SK-N-SH treated with all-trans-retinoic acid at 6 μM for 48 hours (cell line): ENCODE results near the gene TEX44.
"Not testable (repeated sequence)": the region's sequence is repeated elsewhere in the genome, so short reads cannot be mapped to it uniquely, and the experiment has no call there.

Experiments
- ATAC-seq: fragments of 200-7000 bp; cut with Tn5 transposase; 3 replicates; pipeline ENCODE4 v1.9.1; 2020; ENCODE audit warnings: mild to moderate bottlenecking, moderate library complexity
- ARNTL ChIP-seq: fragments of 450-650 bp; formaldehyde crosslinking; IDR thresholded peaks from 2 replicates; pipeline ENCODE4 v1.5.0; 2020; ENCODE audit warnings: low read depth, mild to moderate bottlenecking, moderate library complexity, borderline replicate concordance
- BACH2 ChIP-seq: fragments of 250-450 bp; sonication (Bioruptor Pico); IDR thresholded peaks from 2 replicates; pipeline ENCODE4 v1.9.0; 2021; ENCODE audit warnings: mild to moderate bottlenecking, borderline replicate concordance
- CSDC2 ChIP-seq: fragments of 250-450 bp; sonication (Bioruptor Pico); IDR thresholded peaks from 2 replicates; pipeline ENCODE4 v1.5.0; 2020; ENCODE audit warnings: mild to moderate bottlenecking, moderate library complexity
- CSRNP3 ChIP-seq: fragments of 250-450 bp; sonication (Bioruptor Pico); IDR thresholded peaks from 2 replicates; pipeline ENCODE4 v1.5.1; 2021; ENCODE audit warnings: mild to moderate bottlenecking, moderate library complexity
- ESRRG ChIP-seq: fragments of 250-450 bp; sonication (Bioruptor Pico); IDR thresholded peaks from 2 replicates; pipeline ENCODE4 v1.6.1; 2021; ENCODE audit warnings: mild to moderate bottlenecking
- GLIS3 ChIP-seq: fragments of 250-450 bp; sonication (Bioruptor Pico); IDR thresholded peaks from 2 replicates; pipeline ENCODE4 v1.5.0; 2020; ENCODE audit warnings: mild to moderate bottlenecking, moderate library complexity
- ISL1 ChIP-seq: fragments of 250-450 bp; sonication (Bioruptor Pico); IDR thresholded peaks from 2 replicates; pipeline ENCODE4 v2.1.2; 2022; ENCODE audit warnings: mild to moderate bottlenecking, moderate library complexity
- PATZ1 ChIP-seq: fragments of 250-450 bp; sonication (Bioruptor Pico); IDR thresholded peaks from 2 replicates; pipeline ENCODE4 v1.8.0; 2020; ENCODE audit warnings: mild to moderate bottlenecking, moderate library complexity, borderline replicate concordance
- POU6F1 ChIP-seq: fragments of 250-450 bp; sonication (Bioruptor Pico); IDR thresholded peaks from 2 replicates; pipeline ENCODE4 v1.8.0; 2021; ENCODE audit warnings: low read depth, mild to moderate bottlenecking, moderate library complexity, borderline replicate concordance
- PPARA ChIP-seq: fragments of 250-450 bp; sonication (Bioruptor Pico); IDR thresholded peaks from 2 replicates; pipeline ENCODE4 v1.5.0; 2020; ENCODE audit warnings: mild to moderate bottlenecking, borderline replicate concordance
- RARB ChIP-seq: fragments of 250-450 bp; sonication (Bioruptor Pico); IDR thresholded peaks from 2 replicates; pipeline ENCODE4 v1.8.0; 2021; ENCODE audit warnings: mild to moderate bottlenecking, moderate library complexity
- SNAI2 ChIP-seq: fragments of 250-450 bp; sonication (Bioruptor Pico); IDR thresholded peaks from 2 replicates; pipeline ENCODE4 v1.5.0; 2020; ENCODE audit warnings: mild to moderate bottlenecking, moderate library complexity
- TOX ChIP-seq: fragments of 250-450 bp; sonication (Bioruptor Pico); IDR thresholded peaks from 2 replicates; pipeline ENCODE4 v1.8.0; 2021; ENCODE audit warnings: mild to moderate bottlenecking, moderate library complexity, borderline replicate concordance
- TSHZ2 ChIP-seq: fragments of 250-450 bp; sonication (Bioruptor Pico); IDR thresholded peaks from 2 replicates; pipeline ENCODE4 v1.5.0; 2020; ENCODE audit warnings: mild to moderate bottlenecking, moderate library complexity
- ZFP3 ChIP-seq: fragments of 250-450 bp; sonication (Bioruptor Pico); IDR thresholded peaks from 2 replicates; pipeline ENCODE4 v1.5.0; 2020; ENCODE audit warnings: mild to moderate bottlenecking, moderate library complexity
- ZNF565 ChIP-seq: fragments of 450-650 bp; formaldehyde crosslinking; conservative IDR thresholded peaks from 2 replicates; pipeline ENCODE4 v1.5.0; 2020; ENCODE audit warnings: low read depth, mild to moderate bottlenecking, moderate library complexity
- ZNF70 ChIP-seq: fragments of 450-650 bp; formaldehyde crosslinking; IDR thresholded peaks from 2 replicates; pipeline ENCODE4 v1.5.0; 2020; ENCODE audit warnings: mild to moderate bottlenecking, moderate library complexity
- ZNF8 ChIP-seq: fragments of 450-650 bp; formaldehyde crosslinking; IDR thresholded peaks from 2 replicates; pipeline ENCODE4 v1.5.0; 2020; ENCODE audit warnings: mild to moderate bottlenecking, moderate library complexity

The TEX44 gene

GRCh38 chr2:231568098-231568784, 24.4 kb upstream of the TEX44 start:
- no peak for ATAC-seq
- TF ChIP-seq CSDC2 = no peak
- no peak for TF ChIP-seq ARNTL (CRISPR knock-in tag)
- no peak for TF ChIP-seq GLIS3 (CRISPR knock-in tag)
- TF ChIP-seq ZNF565 = no peak
- TF ChIP-seq ZNF8 (CRISPR knock-in tag) = no peak
- no peak for TF ChIP-seq PPARA
- TF ChIP-seq ISL1 (CRISPR knock-in tag) = no peak
- TF ChIP-seq BACH2 = no peak
- TF ChIP-seq ZFP3 (CRISPR knock-in tag) = no peak
- TF ChIP-seq SNAI2 (CRISPR knock-in tag) = no peak

- no peak for ATAC-seq
- TF ChIP-seq PPARA (no peak), ISL1 (CRISPR knock-in tag) (no peak), ZNF70 (CRISPR knock-in tag) (no peak), ESRRG (no peak)
Observed at GRCh38 chr2:231568785-231569435, 23.8 kb upstream of the TEX44 start.

GRCh38 chr2:231570915-231571314, 21.7 kb upstream of the TEX44 start:
- not testable (repeated sequence) for ATAC-seq

GRCh38 chr2:231571661-231572191, 20.9 kb upstream of the TEX44 start:
- no peak for ATAC-seq
- TF ChIP-seq CSDC2 = no peak
- TF ChIP-seq ZNF565 = no peak
- TF ChIP-seq TSHZ2 = no peak
- no peak for TF ChIP-seq RARB (CRISPR knock-in tag)
- TF ChIP-seq GLIS3 (CRISPR knock-in tag) = no peak
- TF ChIP-seq POU6F1 (CRISPR knock-in tag) = no peak
- TF ChIP-seq BACH2 = no peak
- TF ChIP-seq ZNF70 (CRISPR knock-in tag) = no peak
- no peak for TF ChIP-seq CSRNP3 (CRISPR knock-in tag)

GRCh38 chr2:231573096-231573495, 19.6 kb upstream of the TEX44 start:
- ATAC-seq = no peak
- TF ChIP-seq ZNF70 (CRISPR knock-in tag) = no peak
- TF ChIP-seq CSDC2 = no peak
- no peak for TF ChIP-seq ZNF565
- no peak for TF ChIP-seq ARNTL (CRISPR knock-in tag)
- TF ChIP-seq PATZ1 (CRISPR knock-in tag) = no peak
- TF ChIP-seq TOX = no peak
- TF ChIP-seq PPARA = no peak
